CD4-positive, alpha-beta memory T cell (primary cell): Measurements from ENCODE around the gene AHRR. TPM values are rescaled to one million over a fixed set of nuclear protein-coding genes. Genes with fewer than 3 reads are reported as not detected.

Source experiments
- CTCF ChIA-PET: fragments of 350-600 bp; sonication (Branson Sonifier 250); formaldehyde crosslinking; loops from one replicate; lab custom pipeline; 2021; ENCODE audit warnings: inconsistent platforms; ENCODE audit not compliant: partially characterized antibody; lab: Charles Lee
- POLR2A ChIA-PET: fragments of 350-600 bp; sonication (Branson Sonifier 250); formaldehyde crosslinking; loops from one replicate; lab custom pipeline; 2021; ENCODE audit not compliant: partially characterized antibody; lab: Charles Lee
- DNase-seq, 5 donors: peaks; one replicate each; pipeline versions ENCODE4 v3.0.0 to v3.0.0-alpha.2; 2020 to 2022; ENCODE audit warnings: mixed read lengths in 1 of 5
- H3K27ac ChIP-seq: one replicate; pipeline ENCODE4 v1.7.0; 2013; ENCODE audit warnings: low read depth, low read length
- H3K27me3 ChIP-seq: 2 replicates; pipeline ENCODE4 v1.7.0; 2013; ENCODE audit warnings: mild to moderate bottlenecking, low read length, moderate library complexity; ENCODE audit not compliant: insufficient read depth
- H3K36me3 ChIP-seq: 2 replicates; pipeline ENCODE4 v1.7.0; 2013; ENCODE audit warnings: mild to moderate bottlenecking, low read length, moderate library complexity; ENCODE audit not compliant: insufficient read depth
- H3K4me1 ChIP-seq: 2 replicates; pipeline ENCODE4 v1.7.0; 2013; ENCODE audit warnings: mild to moderate bottlenecking, low read length, moderate library complexity; ENCODE audit not compliant: insufficient read depth
- H3K4me3 ChIP-seq, 2 donors: one replicate each; pipeline ENCODE4 v1.7.0; 2013; ENCODE audit warnings: low read length in 2 of 2, mild to moderate bottlenecking in 1 of 2
- H3K9me3 ChIP-seq, 2 donors: one replicate each; pipeline ENCODE4 v1.7.0; 2013; ENCODE audit warnings: low read length in 2 of 2, control low read depth in 1 of 2; ENCODE audit not compliant: control insufficient read depth in 1 of 2
- H3K27ac Mint-ChIP-seq, 7 donors: one replicate each; pipeline ENCODE4 v1.8.0; 2020 to 2021; ENCODE audit warnings: mixed read lengths in 7 of 7, mild to moderate bottlenecking in 6 of 7, inconsistent platforms in 3 of 7, moderate library complexity in 3 of 7
- H3K27me3 Mint-ChIP-seq, 2 donors: one replicate each; pipeline ENCODE4 v1.8.0; 2020 to 2021; ENCODE audit warnings: mixed read lengths in 2 of 2
- H3K36me3 Mint-ChIP-seq, 2 donors: one replicate each; pipeline ENCODE4 v1.8.0; 2020 to 2021; ENCODE audit warnings: mixed read lengths in 2 of 2, inconsistent platforms in 1 of 2, mild to moderate bottlenecking in 1 of 2
- H3K4me1 Mint-ChIP-seq, 4 donors: one replicate each; pipeline ENCODE4 v1.8.0; 2020 to 2021; ENCODE audit warnings: mixed read lengths in 4 of 4, mild to moderate bottlenecking in 1 of 4
- H3K4me3 Mint-ChIP-seq, 8 donors: one replicate each; pipeline ENCODE4 v1.8.0; 2020 to 2021; ENCODE audit warnings: mixed read lengths in 8 of 8, mild to moderate bottlenecking in 7 of 8, moderate library complexity in 6 of 8, inconsistent platforms in 3 of 8
- H3K9me3 Mint-ChIP-seq, 8 donors: one replicate each; pipeline ENCODE4 v1.8.0; 2020 to 2021; ENCODE audit warnings: mixed read lengths in 8 of 8, mild to moderate bottlenecking in 5 of 8, inconsistent platforms in 3 of 8, moderate library complexity in 1 of 8
- intact Hi-C: fragments of 100-400 bp; cut with micrococcal nuclease; formaldehyde crosslinking; loops from one replicate; pipeline ENCODE4 v1.15.1; 2023
- polyA plus RNA-seq, 2 donors: library from polyadenylated mRNA; unstranded; fragments of 300-500 nt; fragmentation: Illumina TruSeq; gene quantifications; one replicate each; pipeline ENCODE4 v1.2.3, GENCODE V29; 2021
- total RNA-seq, 2 experiments: library from RNA; stranded (reverse); gene quantifications; one replicate each; pipeline ENCODE4 v1.2.3, GENCODE V29; 2021

The AHRR gene
- total and polyA plus RNA-seq, 4 experiments from 2014 or later = 0.23 to 2.7 (median 0.74) TPM

- intact Hi-C loops = no loop called here
- H3K27me3 Mint-ChIP-seq = peaks cover 0 to 12% of the 10 kb centered on the region in 2 donors
- Histone ChIP-seq H3K27me3 (no peaks in the 10 kb centered on the region), H3K4me3 (no peak overlapping the region), H3K9me3 (no peaks in the 10 kb centered on the region), H3K4me1 (no peaks in the 10 kb centered on the region), H3K27ac (no peak overlapping the region), H3K36me3 (no peaks in the 10 kb centered on the region)
- H3K36me3 Mint-ChIP-seq = no peaks in the 10 kb centered on the region
- DNase-seq = no peak
- ChIA-PET POLR2A (no interaction called here), CTCF (no interaction called here)
- no peaks in the 10 kb centered on the region for H3K9me3 Mint-ChIP-seq
- no peak overlapping the region for H3K4me3 Mint-ChIP-seq
- H3K4me1 Mint-ChIP-seq = no peaks in the 10 kb centered on the region
- no peak overlapping the region for H3K27ac Mint-ChIP-seq
Measured at GRCh38 chr5:435961-436640, 114.6 kb downstream of the AHRR start.

- CTCF ChIA-PET = interaction anchor here (1.6 kb wide), 1 partner anchor 10 kb away, joined by 5 read pairs; no protein-coding TSS in a partner anchor
- Mint-ChIP-seq H3K4me1 (peaks cover 0 to under 1% (median 0%) of the 10 kb centered on the region in 4 donors), H3K27ac (no peak overlapping the region), H3K9me3 (no peaks in the 10 kb centered on the region), H3K4me3 (no peak overlapping the region), H3K27me3 (peaks cover 0 to 11% of the 10 kb centered on the region in 2 donors), H3K36me3 (no peaks in the 10 kb centered on the region)
- no peak overlapping the region for H3K27ac ChIP-seq
- intact Hi-C loops = no loop called here
- H3K36me3 ChIP-seq = no peaks in the 10 kb centered on the region
- H3K9me3 ChIP-seq = no peaks in the 10 kb centered on the region
- POLR2A ChIA-PET = no interaction called here
- no peaks in the 10 kb centered on the region for H3K27me3 ChIP-seq
- H3K4me1 ChIP-seq = peaks cover under 1% of the 10 kb centered on the region
- DNase-seq = no peak
- H3K4me3 ChIP-seq = no peak overlapping the region
Measured at GRCh38 chr5:436641-436975, 115.1 kb downstream of the AHRR start.

GRCh38 chr5:437281-437771 lies 115.8 kb downstream of the AHRR start:
- Mint-ChIP-seq H3K9me3 (no peaks in the 10 kb centered on the region), H3K27me3 (peaks cover 0 to 5% of the 10 kb centered on the region in 2 donors), H3K27ac (no peak overlapping the region), H3K4me1 (peaks cover 0 to 8% (median 5%) of the 10 kb centered on the region in 4 donors), H3K4me3 (no peak overlapping the region), H3K36me3 (peaks cover 0 to 1% of the 10 kb centered on the region in 2 donors)
- H3K4me3 ChIP-seq = no peak overlapping the region
- H3K4me1 ChIP-seq = peaks cover 7% of the 10 kb centered on the region
- ChIA-PET POLR2A (no interaction called here), CTCF (interaction anchor here (1.6 kb wide), 1 partner anchor 9 kb away, joined by 5 read pairs; no protein-coding TSS in a partner anchor)
- no peaks in the 10 kb centered on the region for H3K9me3 ChIP-seq
- DNase-seq = no peak
- H3K27ac ChIP-seq = no peak overlapping the region
- no peaks in the 10 kb centered on the region for H3K36me3 ChIP-seq
- intact Hi-C loops = no loop called here
- no peaks in the 10 kb centered on the region for H3K27me3 ChIP-seq

GRCh38 chr5:438481-438981 lies 117.0 kb downstream of the AHRR start:
- no peaks in the 10 kb centered on the region for H3K9me3 Mint-ChIP-seq
- POLR2A ChIA-PET = interaction anchor here (1.1 kb wide), 1 partner anchor 25 kb away, joined by 3 read pairs; no protein-coding TSS in a partner anchor
- H3K9me3 ChIP-seq = no peaks in the 10 kb centered on the region
- H3K4me1 ChIP-seq = peaks cover 13% of the 10 kb centered on the region
- intact Hi-C loops = no loop called here
- no peak overlapping the region for H3K27ac Mint-ChIP-seq
- no peaks in the 10 kb centered on the region for H3K27me3 ChIP-seq
- no peak overlapping the region for H3K27ac ChIP-seq
- H3K27me3 Mint-ChIP-seq = peaks cover 0 to 3% of the 10 kb centered on the region in 2 donors
- H3K4me1 Mint-ChIP-seq = peaks cover 0 to 14% (median 10%) of the 10 kb centered on the region in 4 donors
- H3K36me3 ChIP-seq = no peaks in the 10 kb centered on the region
- DNase-seq = no peak
- CTCF ChIA-PET = interaction anchor here (1.6 kb wide), 1 partner anchor 8 kb away, joined by 5 read pairs; no protein-coding TSS in a partner anchor
- H3K4me3 Mint-ChIP-seq = no peak overlapping the region
- H3K36me3 Mint-ChIP-seq = peaks cover 0 to 5% of the 10 kb centered on the region in 2 donors
- no peak overlapping the region for H3K4me3 ChIP-seq

GRCh38 chr5:439181-439580 lies 117.7 kb downstream of the AHRR start:
- peaks cover 20% of the 10 kb centered on the region for H3K4me1 ChIP-seq
- H3K9me3 Mint-ChIP-seq = no peaks in the 10 kb centered on the region
- no peaks in the 10 kb centered on the region for H3K36me3 ChIP-seq
- CTCF ChIA-PET = no interaction called here
- no peaks in the 10 kb centered on the region for H3K9me3 ChIP-seq
- POLR2A ChIA-PET = interaction anchor here (1.1 kb wide), 1 partner anchor 24 kb away, joined by 3 read pairs; no protein-coding TSS in a partner anchor
- peaks cover 0 to 3% of the 10 kb centered on the region in 2 donors for H3K27me3 Mint-ChIP-seq
- DNase-seq = no peak
- peaks cover under 1 to 19% (median 15%) of the 10 kb centered on the region in 4 donors for H3K4me1 Mint-ChIP-seq
- H3K27me3 ChIP-seq = no peaks in the 10 kb centered on the region
- peaks cover 0 to 6% of the 10 kb centered on the region in 2 donors for H3K36me3 Mint-ChIP-seq
- no peak overlapping the region for H3K27ac ChIP-seq
- peak overlapping the region in 2 of 8 donors; percentile 15 to 20 for H3K4me3 Mint-ChIP-seq
- no peak overlapping the region for H3K4me3 ChIP-seq
- no peak overlapping the region for H3K27ac Mint-ChIP-seq
- intact Hi-C loops = no loop called here

- no peaks in the 10 kb centered on the region for H3K36me3 ChIP-seq
- H3K27ac ChIP-seq = no peak overlapping the region
- no peaks in the 10 kb centered on the region for H3K9me3 Mint-ChIP-seq
- peaks cover 0 to 3% of the 10 kb centered on the region in 2 donors for H3K27me3 Mint-ChIP-seq
- H3K4me1 Mint-ChIP-seq = peaks cover 5 to 24% (median 19%) of the 10 kb centered on the region in 4 donors
- DNase-seq = no peak
- H3K27me3 ChIP-seq = no peaks in the 10 kb centered on the region
- H3K4me1 ChIP-seq = peaks cover 24% of the 10 kb centered on the region
- peak overlapping the region in 2 of 8 donors; percentile 15 to 20 for H3K4me3 Mint-ChIP-seq
- ChIA-PET POLR2A (interaction anchor here (1.1 kb wide), 1 partner anchor 24 kb away, joined by 3 read pairs; no protein-coding TSS in a partner anchor), CTCF (no interaction called here)
- peaks cover 0 to 7% of the 10 kb centered on the region in 2 donors for H3K36me3 Mint-ChIP-seq
- no peak overlapping the region for H3K4me3 ChIP-seq
- H3K9me3 ChIP-seq = no peaks in the 10 kb centered on the region
- peak overlapping the region in 1 of 7 donors; percentile 8 for H3K27ac Mint-ChIP-seq
- intact Hi-C loops = loop anchor here (5.0 to 10.0 kb wide), 2 partner anchors 167 to 225 kb away; partner anchors contain the start of genes CCDC127, PDCD6 and SDHA
Measured at GRCh38 chr5:439636-440035, 118.1 kb downstream of the AHRR start.
